K562 (cell line): Measurements from ENCODE around the gene ANO6.

Source experiments
- EP300 ChIP-seq: IDR thresholded peaks from 2 replicates; pipeline ENCODE4 v1.6.1; 2012; ENCODE audit warnings: low read length, improper control_type of control experiment
- MITF ChIP-seq: IDR thresholded peaks from 2 replicates; pipeline ENCODE4 v1.6.1; 2014; ENCODE audit warnings: antibody characterized with exemption
- POLR2AphosphoS5 ChIP-seq: IDR thresholded peaks from 2 replicates; pipeline ENCODE4 v1.6.1; 2011; ENCODE audit warnings: mild to moderate bottlenecking, low read depth, low read length, moderate library complexity; ENCODE audit not compliant: control insufficient read depth, insufficient read depth
- U2AF1 ChIP-seq: fragments of 200-400 bp; formaldehyde crosslinking; optimal IDR thresholded peaks from 2 replicates; pipeline ENCODE3; 2017; ENCODE audit warnings: mild to moderate bottlenecking, low read depth, low read length, moderate library complexity
- ZC3H4 ChIP-seq: sonication (generic); formaldehyde crosslinking; IDR thresholded peaks from 2 replicates; pipeline ENCODE4 v1.9.0; 2021; ENCODE audit warnings: missing genetic modification reagents, borderline replicate concordance
- ZNF586 ChIP-seq: fragments of 450-650 bp; formaldehyde crosslinking; conservative IDR thresholded peaks from 2 replicates; pipeline ENCODE4 v1.4.0; 2020; ENCODE audit warnings: mild to moderate bottlenecking, moderate library complexity
- TF ChIP-seq, protein P1 (sequence below), 3 experiments: IDR thresholded peaks in 2 of 3; conservative IDR thresholded peaks in 1 of 3; 2 replicates each; pipeline ENCODE4 v1.5.1; 2011 to 2012; ENCODE audit warnings: low read length in 3 of 3, mild to moderate bottlenecking in 3 of 3, control low read depth in 2 of 3, improper control_type of control experiment in 1 of 3, inconsistent platforms in 1 of 3, low read depth in 1 of 3, mixed read lengths in 1 of 3, moderate library complexity in 1 of 3; ENCODE audit not compliant: insufficient read depth in 2 of 3

DNA sequence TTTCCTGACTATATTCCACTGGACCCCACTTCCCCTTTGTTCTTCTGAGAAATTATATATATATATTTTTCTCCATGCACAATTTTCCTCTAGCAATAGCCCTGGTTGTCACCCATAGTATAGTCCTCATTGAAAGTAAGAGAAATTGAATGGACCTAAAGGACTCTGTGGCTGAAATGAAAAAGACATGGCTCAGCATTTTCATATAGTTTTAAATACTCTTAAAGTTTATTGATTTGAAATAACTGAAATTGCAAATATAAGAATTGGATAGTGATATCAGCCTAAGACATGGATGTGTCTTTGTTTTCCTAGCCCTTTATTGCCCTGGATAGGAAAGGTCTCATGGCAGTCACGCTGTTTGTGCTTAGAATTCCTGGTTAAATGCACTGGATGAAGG is 113.8 kb downstream of the ANO6 start:
- no peak for TF ChIP-seq POLR2AphosphoS5
- TF ChIP-seq, protein P1, sequence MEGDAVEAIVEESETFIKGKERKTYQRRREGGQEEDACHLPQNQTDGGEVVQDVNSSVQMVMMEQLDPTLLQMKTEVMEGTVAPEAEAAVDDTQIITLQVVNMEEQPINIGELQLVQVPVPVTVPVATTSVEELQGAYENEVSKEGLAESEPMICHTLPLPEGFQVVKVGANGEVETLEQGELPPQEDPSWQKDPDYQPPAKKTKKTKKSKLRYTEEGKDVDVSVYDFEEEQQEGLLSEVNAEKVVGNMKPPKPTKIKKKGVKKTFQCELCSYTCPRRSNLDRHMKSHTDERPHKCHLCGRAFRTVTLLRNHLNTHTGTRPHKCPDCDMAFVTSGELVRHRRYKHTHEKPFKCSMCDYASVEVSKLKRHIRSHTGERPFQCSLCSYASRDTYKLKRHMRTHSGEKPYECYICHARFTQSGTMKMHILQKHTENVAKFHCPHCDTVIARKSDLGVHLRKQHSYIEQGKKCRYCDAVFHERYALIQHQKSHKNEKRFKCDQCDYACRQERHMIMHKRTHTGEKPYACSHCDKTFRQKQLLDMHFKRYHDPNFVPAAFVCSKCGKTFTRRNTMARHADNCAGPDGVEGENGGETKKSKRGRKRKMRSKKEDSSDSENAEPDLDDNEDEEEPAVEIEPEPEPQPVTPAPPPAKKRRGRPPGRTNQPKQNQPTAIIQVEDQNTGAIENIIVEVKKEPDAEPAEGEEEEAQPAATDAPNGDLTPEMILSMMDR (IDR thresholded peaks at IDR 0.05 in 2 of 3, conservative IDR thresholded peaks at IDR 0.05 in 1 of 3; ENCODE audit: insufficient read depth in 2 of 3, low read depth in 1 of 3, low read length in 3 of 3), result no peak
- no peak for TF ChIP-seq ZNF586 (CRISPR knock-in tag)
- TF ChIP-seq MITF, result no peak
- no peak for TF ChIP-seq ZC3H4 (CRISPR knock-in tag)
- no peak for TF ChIP-seq U2AF1
- TF ChIP-seq EP300, result no peak
